ENCODE measurements around the gene SEC63. TPM values are rescaled to one million over a fixed set of nuclear protein-coding genes. Genes with fewer than 3 reads are reported as not detected.

The SEC63 gene
- total and polyA plus RNA-seq, 2 of the 4 experiments (the other 2 are of a cell fraction): 8.6 to 22.4 TPM

- no peaks in the 10 kb centered on the region for H3K36me3 ChIP-seq (ENCODE audit: control insufficient read depth, insufficient read depth, low read length)
- 100% methylated on average over 1 of the region's 3 CpGs; no CpG with 5 or more reads in 1 of the 2 experiments for WGBS, 2 experiments (ENCODE audit: extremely low coverage in 2 of 2, insufficient read length in 1 of 2)
- no peak overlapping the region for H3K9ac ChIP-seq (ENCODE audit: low read depth, low read length)
- no peak overlapping the region for H2AFZ ChIP-seq (replicated peaks; ENCODE audit: low read length, poor library complexity)
- H4K20me1 ChIP-seq (ENCODE audit: insufficient read depth, low read length): no peaks in the 10 kb centered on the region
- intact Hi-C loops (cut with micrococcal nuclease) (no loop called here), in situ Hi-C loops (cut with MboI; ENCODE audit: low sequenced_read_pairs) (loop anchor here (5.0 kb wide), 1 partner anchor 59 kb away; no protein-coding TSS in a partner anchor), dilution Hi-C loops (cut with HindIII; ENCODE audit: low sequenced_read_pairs, unreplicated experiment) (no loop called here)
- H3K79me1 ChIP-seq (ENCODE audit: low read depth in 1 of 2, low read length in 2 of 2): no peaks in the 10 kb centered on the region
- H3K4ac ChIP-seq (ENCODE audit: low read depth, low read length): no peak overlapping the region
- H3K4me1 ChIP-seq (ENCODE audit: control insufficient read depth, insufficient read depth, low read length): no peaks in the 10 kb centered on the region
- H3K9me3 ChIP-seq (ENCODE audit: control insufficient read depth, insufficient read depth, low read length): no peaks in the 10 kb centered on the region
- no peak overlapping the region for H4K5ac ChIP-seq (ENCODE audit: low read depth, low read length)
- H4K91ac ChIP-seq (ENCODE audit: insufficient read depth, low read depth, low read length): no peak overlapping the region
- H3K56ac ChIP-seq (ENCODE audit: extremely low read depth, insufficient read depth, low read length): no peak overlapping the region
- H3K4me3 ChIP-seq (ENCODE audit: insufficient read depth, low read depth, low read length): no peak overlapping the region
- no peaks in the 10 kb centered on the region for H3K9me1 ChIP-seq (ENCODE audit: insufficient read depth, low read length)
- no peak overlapping the region for H2AK5ac ChIP-seq (ENCODE audit: low read depth, low read length)
- H2AK9ac ChIP-seq (replicated peaks; ENCODE audit: low read depth, low read length, poor library complexity): no peak overlapping the region
- BruUV-seq (replicated peaks): no TSS peak
- DNase-seq (no peak), ATAC-seq (ENCODE audit: low read depth) (no peak)
- ChIA-PET CTCF (interaction anchor here (0.7 to 3.3 kb wide), 3 partner anchors 8 to 530 kb away, joined by 3 to 16 read pairs (median 3); no protein-coding TSS in a partner anchor), POLR2A (ENCODE audit: unreplicated experiment) (no interaction called here)
- no peak overlapping the region for H3K4me2 ChIP-seq (ENCODE audit: low read depth, low read length)
- no peak overlapping the region for H2BK120ac ChIP-seq (ENCODE audit: low read depth, low read length)
- H3K18ac ChIP-seq (ENCODE audit: low read depth, low read length): no peak overlapping the region
- no peak overlapping the region for H4K8ac ChIP-seq (ENCODE audit: low read depth in 2 of 2, low read length in 2 of 2)
- TF ChIP-seq POLR2A (IDR thresholded peaks at IDR 0.05; ENCODE audit: low read depth, low read length): no peak
- no peak for TF ChIP-seq CHD1 (IDR thresholded peaks at IDR 0.05; ENCODE audit: low read depth, low read length)
- TF ChIP-seq NFE2L2 (IDR thresholded peaks at IDR 0.05; ENCODE audit: low read depth, low read length): no peak
- no peak for TF ChIP-seq MXI1 (IDR thresholded peaks at IDR 0.05; ENCODE audit: borderline replicate concordance, low read depth, low read length)
- TF ChIP-seq BHLHE40 (IDR thresholded peaks at IDR 0.05; ENCODE audit: low read depth, low read length): no peak
- H3K14ac ChIP-seq (replicated peaks; ENCODE audit: low read depth, low read length): no peak overlapping the region
- peaks cover 2% of the 10 kb centered on the region for H3K27me3 ChIP-seq (ENCODE audit: control insufficient read depth, insufficient read depth, low read length)
- H2BK15ac ChIP-seq (ENCODE audit: low read depth, low read length): no peak overlapping the region
- no peak overlapping the region for H2BK5ac ChIP-seq (ENCODE audit: low read depth, low read length, poor library complexity, severe bottlenecking)
- H3K27ac ChIP-seq (ENCODE audit: insufficient read depth, low read length): no peak overlapping the region
- no peak overlapping the region for H3K23ac ChIP-seq (ENCODE audit: low read depth, low read length)
- no peak overlapping the region for H2BK20ac ChIP-seq (ENCODE audit: low read depth, low read length)
Measured at GRCh38 chr6:107988570-107988969, 30.6 kb upstream of the SEC63 start.
